Measurements from ENCODE around the gene ATRIP. TPM values are rescaled to one million over a fixed set of nuclear protein-coding genes. Genes with fewer than 3 reads are reported as not detected.
"Not testable (repeated sequence)": the region's sequence is repeated elsewhere in the genome, so short reads cannot be mapped to it uniquely, and the experiment has no call there.

ATRIP gene
- polyA plus RNA-seq, 1 donor from 2014 or later: 11.1 TPM

GRCh38 chr3:48473617-48473952 lies 27.0 kb downstream of the ATRIP start:
- Histone ChIP-seq H4K20me1 (ENCODE audit: insufficient read depth) (no peaks in the 10 kb centered on the region), H3K9me3 (ENCODE audit: low read length) (no peaks in the 10 kb centered on the region), H2AFZ (ENCODE audit: low read depth, low read length) (peak overlapping the region; percentile 99), H3F3A (ENCODE audit: insufficient read depth, low read length, poor library complexity, severe bottlenecking) (no peaks in the 10 kb centered on the region), H3K4me2 (ENCODE audit: low read length) (no peak overlapping the region), H3K9me2 (ENCODE audit: insufficient read depth, low read length) (no peaks in the 10 kb centered on the region), H3K4me3 (ENCODE audit: low read length) (peak overlapping the region; percentile 73), H3K79me2 (replicated peaks; ENCODE audit: insufficient read depth, low read length) (peaks cover 15% of the 10 kb centered on the region), H3K27ac (ENCODE audit: low read length) (peak overlapping the region; percentile 89), H3K36me3 (ENCODE audit: insufficient read depth, low read length) (no peaks in the 10 kb centered on the region), H3K9ac (ENCODE audit: low read length) (peak overlapping the region; percentile 90), H3K27me3 (ENCODE audit: insufficient read depth, low read depth, low read length) (no peaks in the 10 kb centered on the region)
- TF ChIP-seq TAF1 (IDR thresholded peaks at IDR 0.05; ENCODE audit: low read depth) (no peak), EZH2 (IDR thresholded peaks at IDR 0.05; ENCODE audit: borderline replicate concordance, insufficient read depth, low read length, poor library complexity, severe bottlenecking) (no peak), POLR2AphosphoS5 (IDR thresholded peaks at IDR 0.05) (no peak), SMC3 (conservative IDR thresholded peaks at IDR 0.05; ENCODE audit: poor library complexity) (no peak), RAD21 (conservative IDR thresholded peaks at IDR 0.05) (no peak), CTCF (IDR thresholded peaks at IDR 0.05; ENCODE audit: poor library complexity, severe bottlenecking) (no peak), EP300 (conservative IDR thresholded peaks at IDR 0.05; ENCODE audit: poor library complexity, severe bottlenecking) (no peak), MXI1 (conservative IDR thresholded peaks at IDR 0.05; ENCODE audit: poor library complexity, severe bottlenecking) (no peak)
- TF ChIP-seq, protein P1, sequence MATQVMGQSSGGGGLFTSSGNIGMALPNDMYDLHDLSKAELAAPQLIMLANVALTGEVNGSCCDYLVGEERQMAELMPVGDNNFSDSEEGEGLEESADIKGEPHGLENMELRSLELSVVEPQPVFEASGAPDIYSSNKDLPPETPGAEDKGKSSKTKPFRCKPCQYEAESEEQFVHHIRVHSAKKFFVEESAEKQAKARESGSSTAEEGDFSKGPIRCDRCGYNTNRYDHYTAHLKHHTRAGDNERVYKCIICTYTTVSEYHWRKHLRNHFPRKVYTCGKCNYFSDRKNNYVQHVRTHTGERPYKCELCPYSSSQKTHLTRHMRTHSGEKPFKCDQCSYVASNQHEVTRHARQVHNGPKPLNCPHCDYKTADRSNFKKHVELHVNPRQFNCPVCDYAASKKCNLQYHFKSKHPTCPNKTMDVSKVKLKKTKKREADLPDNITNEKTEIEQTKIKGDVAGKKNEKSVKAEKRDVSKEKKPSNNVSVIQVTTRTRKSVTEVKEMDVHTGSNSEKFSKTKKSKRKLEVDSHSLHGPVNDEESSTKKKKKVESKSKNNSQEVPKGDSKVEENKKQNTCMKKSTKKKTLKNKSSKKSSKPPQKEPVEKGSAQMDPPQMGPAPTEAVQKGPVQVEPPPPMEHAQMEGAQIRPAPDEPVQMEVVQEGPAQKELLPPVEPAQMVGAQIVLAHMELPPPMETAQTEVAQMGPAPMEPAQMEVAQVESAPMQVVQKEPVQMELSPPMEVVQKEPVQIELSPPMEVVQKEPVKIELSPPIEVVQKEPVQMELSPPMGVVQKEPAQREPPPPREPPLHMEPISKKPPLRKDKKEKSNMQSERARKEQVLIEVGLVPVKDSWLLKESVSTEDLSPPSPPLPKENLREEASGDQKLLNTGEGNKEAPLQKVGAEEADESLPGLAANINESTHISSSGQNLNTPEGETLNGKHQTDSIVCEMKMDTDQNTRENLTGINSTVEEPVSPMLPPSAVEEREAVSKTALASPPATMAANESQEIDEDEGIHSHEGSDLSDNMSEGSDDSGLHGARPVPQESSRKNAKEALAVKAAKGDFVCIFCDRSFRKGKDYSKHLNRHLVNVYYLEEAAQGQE (IDR thresholded peaks at IDR 0.05; ENCODE audit: borderline replicate concordance): no peak

DNA sequence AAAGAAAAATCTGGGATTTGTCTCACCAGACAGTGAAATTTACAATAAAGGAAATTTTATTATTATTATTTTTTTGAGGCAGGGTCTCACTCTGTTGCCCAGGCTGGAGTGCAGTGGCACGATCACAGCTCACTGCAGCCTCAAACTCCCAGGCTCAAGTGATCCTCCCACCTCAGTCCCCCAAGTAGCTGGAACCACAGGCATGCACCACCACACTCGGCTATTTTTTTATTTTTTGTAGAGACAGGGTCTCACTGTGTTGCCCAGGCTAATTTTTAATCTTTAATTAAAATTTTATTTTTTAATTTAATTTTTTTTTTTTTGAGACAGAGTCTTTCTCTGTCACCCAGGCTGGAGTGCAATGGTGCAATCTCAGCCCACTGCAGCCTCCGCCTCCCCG lies 27.5 kb downstream of the ATRIP start:
- not testable (repeated sequence) for H3K9me3 ChIP-seq (ENCODE audit: low read length); H3K4me3 ChIP-seq (ENCODE audit: low read length); H4K20me1 ChIP-seq (ENCODE audit: insufficient read depth); H3K9ac ChIP-seq (ENCODE audit: low read length); H3K9me2 ChIP-seq (ENCODE audit: insufficient read depth, low read length); H3K4me2 ChIP-seq (ENCODE audit: low read length); H3F3A ChIP-seq (ENCODE audit: insufficient read depth, low read length, poor library complexity, severe bottlenecking); H3K36me3 ChIP-seq (ENCODE audit: insufficient read depth, low read length); H3K27ac ChIP-seq (ENCODE audit: low read length); H3K27me3 ChIP-seq (ENCODE audit: insufficient read depth, low read depth, low read length); H2AFZ ChIP-seq (ENCODE audit: low read depth, low read length)
- peaks cover 15% of the 10 kb centered on the region for H3K79me2 ChIP-seq (replicated peaks; ENCODE audit: insufficient read depth, low read length)

DNA sequence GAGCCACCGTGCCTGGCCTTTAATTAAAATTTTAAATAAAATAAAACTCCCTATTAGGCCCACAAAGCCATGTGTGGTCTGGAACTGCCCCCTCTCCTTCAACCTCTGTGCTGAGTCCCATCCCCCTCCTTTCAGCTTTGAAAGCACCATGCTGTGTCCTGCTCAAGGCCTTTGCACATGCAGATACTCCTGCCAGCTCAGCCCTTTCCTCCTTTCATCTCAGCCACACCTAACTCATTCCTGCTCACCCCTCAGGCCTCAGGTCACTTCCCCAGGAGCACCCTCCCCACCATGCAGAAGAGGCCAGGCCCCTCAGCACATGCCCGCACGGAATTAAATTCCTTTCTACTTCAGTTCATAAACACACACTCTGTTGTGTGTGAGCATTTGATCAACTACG lies 28.1 kb downstream of the ATRIP start:
- Histone ChIP-seq H3F3A (ENCODE audit: insufficient read depth, low read length, poor library complexity, severe bottlenecking) (no peaks in the 10 kb centered on the region), H3K4me3 (ENCODE audit: low read length) (no peak overlapping the region), H3K9me2 (ENCODE audit: insufficient read depth, low read length) (no peaks in the 10 kb centered on the region), H3K9me3 (ENCODE audit: low read length) (no peaks in the 10 kb centered on the region), H3K36me3 (ENCODE audit: insufficient read depth, low read length) (no peaks in the 10 kb centered on the region), H3K27ac (ENCODE audit: low read length) (no peak overlapping the region), H2AFZ (ENCODE audit: low read depth, low read length) (no peak overlapping the region), H3K27me3 (ENCODE audit: insufficient read depth, low read depth, low read length) (no peaks in the 10 kb centered on the region), H4K20me1 (ENCODE audit: insufficient read depth) (no peaks in the 10 kb centered on the region), H3K9ac (ENCODE audit: low read length) (no peak overlapping the region), H3K79me2 (replicated peaks; ENCODE audit: insufficient read depth, low read length) (peaks cover 15% of the 10 kb centered on the region), H3K4me2 (ENCODE audit: low read length) (no peak overlapping the region)
- no peak for TF ChIP-seq SMC3 (conservative IDR thresholded peaks at IDR 0.05; ENCODE audit: poor library complexity)

Data from neural cell (in vitro differentiated cells).